GM21786 (cell line): ENCODE data around the gene PPP1R9B.

Experiments
- ATAC-seq: cut with Tn5 transposase; IDR thresholded peaks from one replicate; pipeline ENCODE4 v1.9.1; 2021; ENCODE audit not compliant: unreplicated experiment

Gene PPP1R9B

GRCh38 chr17:50094753-50095619 is 55.5 kb downstream of the PPP1R9B start, which contains the start of gene PDK2:
PDK2 (plus strand) TSS chr17:50095351; CDS start chr17:50095436, 85 bp downstream.
- ATAC-seq = peak; percentile 86

- no peak for ATAC-seq
Measured at GRCh38 chr17:50094243-50094752, 56.2 kb downstream of the PPP1R9B start.

- ATAC-seq = no peak
Measured at GRCh38 chr17:50093807-50094206, 56.7 kb downstream of the PPP1R9B start.

- ATAC-seq = no peak
Measured at GRCh38 chr17:50093246-50093645, 57.2 kb downstream of the PPP1R9B start.

- ATAC-seq = no peak
Measured at GRCh38 chr17:50091918-50092285, 58.6 kb downstream of the PPP1R9B start.

GRCh38 chr17:50090971-50091917 is 59.2 kb downstream of the PPP1R9B start:
- no peak for ATAC-seq

GRCh38 chr17:50090071-50090470 is 60.4 kb downstream of the PPP1R9B start:
- no peak for ATAC-seq

GRCh38 chr17:50088952-50089825 is 61.3 kb downstream of the PPP1R9B start:
- no peak for ATAC-seq

GRCh38 chr17:50087912-50088405 is 62.5 kb downstream of the PPP1R9B start:
- no peak for ATAC-seq

- peak; percentile 66 for ATAC-seq
Measured at GRCh38 chr17:50087246-50087911, 63.1 kb downstream of the PPP1R9B start.
